ENCODE measurements around the gene DSTN. TPM values are rescaled to one million over a fixed set of nuclear protein-coding genes. Genes with fewer than 3 reads are reported as not detected.

DSTN gene
- total and polyA plus RNA-seq, 2 donors, result 60.7 to 310 TPM

- H3K27ac ChIP-seq (ENCODE audit: low read depth in 1 of 2, low read length in 1 of 2), result no peak overlapping the region
- H3K9me3 ChIP-seq (ENCODE audit: control insufficient read depth in 2 of 2, insufficient read depth in 1 of 2, low read length in 1 of 2), result no peaks in the 10 kb centered on the region
- WGBS, result 93% methylated on average over 3 of the region's 3 CpGs
- H3K36me3 ChIP-seq (ENCODE audit: control insufficient read depth in 2 of 2, insufficient read depth in 2 of 2, low read length in 1 of 2), result no peaks in the 10 kb centered on the region
- H3K27me3 ChIP-seq (ENCODE audit: control insufficient read depth in 2 of 2, insufficient read depth in 1 of 2, low read length in 1 of 2), result no peaks in the 10 kb centered on the region
- H3K4me1 ChIP-seq (ENCODE audit: control insufficient read depth in 2 of 2, insufficient read depth in 2 of 2, low read length in 2 of 2), result no peaks in the 10 kb centered on the region
- no peak for DNase-seq (ENCODE audit: low read depth in 6 of 9, low spot score in 9 of 9)
- no peak overlapping the region for H3K4me3 ChIP-seq (ENCODE audit: low read length in 2 of 2)
These were observed 12.2 kb upstream of the DSTN start for GRCh38 chr20:17557675-17558006.

GRCh38 chr20:17558154-17558940 is 11.5 kb upstream of the DSTN start:
- H3K4me3 ChIP-seq (ENCODE audit: low read length in 2 of 2), result no peak overlapping the region

GRCh38 chr20:17558941-17559304 is 11.0 kb upstream of the DSTN start:
- WGBS, result 93% methylated on average over 1 of the region's 1 CpG

More at GRCh38 chr20:17558154-17558940, 11.5 kb upstream of the DSTN start:
- no peaks in the 10 kb centered on the region for H3K9me3 ChIP-seq (ENCODE audit: control insufficient read depth in 2 of 2, insufficient read depth in 1 of 2, low read length in 1 of 2)
- WGBS, result 89% methylated on average over 7 of the region's 7 CpGs
- no peak for DNase-seq (ENCODE audit: low read depth in 6 of 9, low spot score in 9 of 9)
- H3K36me3 ChIP-seq (ENCODE audit: control insufficient read depth in 2 of 2, insufficient read depth in 2 of 2, low read length in 1 of 2), result no peaks in the 10 kb centered on the region
- no peaks in the 10 kb centered on the region for H3K4me1 ChIP-seq (ENCODE audit: control insufficient read depth in 2 of 2, insufficient read depth in 2 of 2, low read length in 2 of 2)
- H3K27ac ChIP-seq (ENCODE audit: low read depth in 1 of 2, low read length in 1 of 2), result no peak overlapping the region
- no peaks in the 10 kb centered on the region for H3K27me3 ChIP-seq (ENCODE audit: control insufficient read depth in 2 of 2, insufficient read depth in 1 of 2, low read length in 1 of 2)

GRCh38 chr20:17559338-17559737 is 10.5 kb upstream of the DSTN start:
- WGBS, result 93% methylated on average over 6 of the region's 6 CpGs
- H3K4me1 ChIP-seq (ENCODE audit: control insufficient read depth in 2 of 2, insufficient read depth in 2 of 2, low read length in 2 of 2), result no peaks in the 10 kb centered on the region

More at GRCh38 chr20:17558941-17559304, 11.0 kb upstream of the DSTN start:
- Histone ChIP-seq H3K4me1 (ENCODE audit: control insufficient read depth in 2 of 2, insufficient read depth in 2 of 2, low read length in 2 of 2) (no peaks in the 10 kb centered on the region), H3K4me3 (ENCODE audit: low read length in 2 of 2) (no peak overlapping the region), H3K9me3 (ENCODE audit: control insufficient read depth in 2 of 2, insufficient read depth in 1 of 2, low read length in 1 of 2) (no peaks in the 10 kb centered on the region), H3K36me3 (ENCODE audit: control insufficient read depth in 2 of 2, insufficient read depth in 2 of 2, low read length in 1 of 2) (no peaks in the 10 kb centered on the region), H3K27me3 (ENCODE audit: control insufficient read depth in 2 of 2, insufficient read depth in 1 of 2, low read length in 1 of 2) (no peaks in the 10 kb centered on the region), H3K27ac (ENCODE audit: low read depth in 1 of 2, low read length in 1 of 2) (no peak overlapping the region)
- DNase-seq (ENCODE audit: low read depth in 6 of 9, low spot score in 9 of 9), result no peak

GRCh38 chr20:17560344-17561074 is 9.4 kb upstream of the DSTN start:
- whole genome bisulfite sequencing, result 94% methylated on average over 5 of the region's 5 CpGs
- no peaks in the 10 kb centered on the region for H3K9me3 ChIP-seq (ENCODE audit: control insufficient read depth in 2 of 2, insufficient read depth in 1 of 2, low read length in 1 of 2)
- H3K4me3 ChIP-seq (ENCODE audit: low read length in 2 of 2), result no peak overlapping the region
- no peak for DNase-seq (ENCODE audit: low read depth in 6 of 9, low spot score in 9 of 9)
- no peaks in the 10 kb centered on the region for H3K4me1 ChIP-seq (ENCODE audit: control insufficient read depth in 2 of 2, insufficient read depth in 2 of 2, low read length in 2 of 2)
- no peaks in the 10 kb centered on the region for H3K36me3 ChIP-seq (ENCODE audit: control insufficient read depth in 2 of 2, insufficient read depth in 2 of 2, low read length in 1 of 2)
- H3K27ac ChIP-seq (ENCODE audit: low read depth in 1 of 2, low read length in 1 of 2), result no peak overlapping the region
- no peaks in the 10 kb centered on the region for H3K27me3 ChIP-seq (ENCODE audit: control insufficient read depth in 2 of 2, insufficient read depth in 1 of 2, low read length in 1 of 2)

More at GRCh38 chr20:17559338-17559737, 10.5 kb upstream of the DSTN start:
- Histone ChIP-seq H3K27ac (ENCODE audit: low read depth in 1 of 2, low read length in 1 of 2) (no peak overlapping the region), H3K9me3 (ENCODE audit: control insufficient read depth in 2 of 2, insufficient read depth in 1 of 2, low read length in 1 of 2) (no peaks in the 10 kb centered on the region), H3K4me3 (ENCODE audit: low read length in 2 of 2) (no peak overlapping the region), H3K27me3 (ENCODE audit: control insufficient read depth in 2 of 2, insufficient read depth in 1 of 2, low read length in 1 of 2) (no peaks in the 10 kb centered on the region), H3K36me3 (ENCODE audit: control insufficient read depth in 2 of 2, insufficient read depth in 2 of 2, low read length in 1 of 2) (no peaks in the 10 kb centered on the region)
- DNase-seq (ENCODE audit: low read depth in 6 of 9, low spot score in 9 of 9), result no peak

- no peaks in the 10 kb centered on the region for H3K4me1 ChIP-seq (ENCODE audit: control insufficient read depth in 2 of 2, insufficient read depth in 2 of 2, low read length in 2 of 2)
- H3K4me3 ChIP-seq (ENCODE audit: low read length in 2 of 2), result no peak overlapping the region
- whole genome bisulfite sequencing, result 96% methylated on average over 2 of the region's 2 CpGs
- DNase-seq (ENCODE audit: low read depth in 6 of 9, low spot score in 9 of 9), result no peak
- H3K36me3 ChIP-seq (ENCODE audit: control insufficient read depth in 2 of 2, insufficient read depth in 2 of 2, low read length in 1 of 2), result no peaks in the 10 kb centered on the region
- no peak overlapping the region for H3K27ac ChIP-seq (ENCODE audit: low read depth in 1 of 2, low read length in 1 of 2)
- H3K27me3 ChIP-seq (ENCODE audit: control insufficient read depth in 2 of 2, insufficient read depth in 1 of 2, low read length in 1 of 2), result peaks cover 3 to 5% of the 10 kb centered on the region in 2 donors
- H3K9me3 ChIP-seq (ENCODE audit: control insufficient read depth in 2 of 2, insufficient read depth in 1 of 2, low read length in 1 of 2), result no peaks in the 10 kb centered on the region
These were observed 7.0 kb upstream of the DSTN start for GRCh38 chr20:17562804-17563305.

- Histone ChIP-seq H3K4me1 (ENCODE audit: control insufficient read depth in 2 of 2, insufficient read depth in 2 of 2, low read length in 2 of 2) (peaks cover 2 to 8% of the 10 kb centered on the region in 2 donors), H3K27ac (ENCODE audit: low read depth in 1 of 2, low read length in 1 of 2) (no peak overlapping the region), H3K9me3 (ENCODE audit: control insufficient read depth in 2 of 2, insufficient read depth in 1 of 2, low read length in 1 of 2) (no peaks in the 10 kb centered on the region), H3K4me3 (ENCODE audit: low read length in 2 of 2) (no peak overlapping the region), H3K27me3 (ENCODE audit: control insufficient read depth in 2 of 2, insufficient read depth in 1 of 2, low read length in 1 of 2) (peaks cover 15 to 23% of the 10 kb centered on the region in 2 donors), H3K36me3 (ENCODE audit: control insufficient read depth in 2 of 2, insufficient read depth in 2 of 2, low read length in 1 of 2) (no peaks in the 10 kb centered on the region)
- WGBS, result 96% methylated on average over 4 of the region's 4 CpGs
- DNase-seq (ENCODE audit: low read depth in 6 of 9, low spot score in 9 of 9), result no peak
These were observed 4.6 kb upstream of the DSTN start for GRCh38 chr20:17565169-17565845.

GRCh38 chr20:17566345-17566744 is 3.5 kb upstream of the DSTN start:
- Histone ChIP-seq H3K27ac (ENCODE audit: low read depth in 1 of 2, low read length in 1 of 2) (no peak overlapping the region), H3K4me1 (ENCODE audit: control insufficient read depth in 2 of 2, insufficient read depth in 2 of 2, low read length in 2 of 2) (peaks cover 2 to 11% of the 10 kb centered on the region in 2 donors), H3K4me3 (ENCODE audit: low read length in 2 of 2) (no peak overlapping the region), H3K9me3 (ENCODE audit: control insufficient read depth in 2 of 2, insufficient read depth in 1 of 2, low read length in 1 of 2) (no peaks in the 10 kb centered on the region), H3K36me3 (ENCODE audit: control insufficient read depth in 2 of 2, insufficient read depth in 2 of 2, low read length in 1 of 2) (no peaks in the 10 kb centered on the region), H3K27me3 (ENCODE audit: control insufficient read depth in 2 of 2, insufficient read depth in 1 of 2, low read length in 1 of 2) (peaks cover 15 to 23% of the 10 kb centered on the region in 2 donors)
- DNase-seq (ENCODE audit: low read depth in 6 of 9, low spot score in 9 of 9), result no peak
- WGBS, result 95% methylated on average over 3 of the region's 3 CpGs

Data from thymus (tissue), 11 donors.